ENCODE measurements around the gene PCNT. TPM values are rescaled to one million over a fixed set of nuclear protein-coding genes. Genes with fewer than 3 reads are reported as not detected.
A peak's percentile ranks its signal among the peaks of the same experiment; 100 is the strongest.

The PCNT gene
- 20.1 and 20.5 TPM in 2 replicates for total RNA-seq (2014; rRNA removed; shearing (Covaris generic))

GRCh38 chr21:46323710-46324389 lies at the start of gene PCNT, which contains the start of gene C21orf58:
TSS of gene PCNT (plus strand) at chr21:46324156. CDS start at chr21:46324229, 73 bp downstream.
TSS of gene C21orf58 (minus strand) at chr21:46323870. CDS start at chr21:46322738, 1,132 bp downstream.
- DNase-seq (ENCODE audit: low spot score) = peak; percentile 95

- DNase-seq (ENCODE audit: low spot score) = no peak
Observed at GRCh38 chr21:46274797-46275390, 49.1 kb upstream of the PCNT start.

GRCh38 chr21:46284077-46284644 lies 39.8 kb upstream of the PCNT start:
- DNase-seq (ENCODE audit: low spot score) = no peak

- DNase-seq (ENCODE audit: low spot score) = no peak
Observed at GRCh38 chr21:46284733-46285132, 39.2 kb upstream of the PCNT start.

- DNase-seq (ENCODE audit: low spot score) = no peak
Observed at GRCh38 chr21:46285206-46285661, 38.7 kb upstream of the PCNT start, which contains the start of gene MCM3AP. TSS of gene MCM3AP (minus strand) at chr21:46285611. CDS start at chr21:46285286, 325 bp downstream.

GRCh38 chr21:46285761-46286647 lies 38.0 kb upstream of the PCNT start, which contains the start of gene YBEY:
TSS of gene YBEY (plus strand) at chr21:46286342. CDS start at chr21:46286914, 572 bp downstream.
- peak; percentile 82 for DNase-seq (ENCODE audit: low spot score)

- no peak for DNase-seq (ENCODE audit: low spot score)
Observed at GRCh38 chr21:46286648-46287002, 37.3 kb upstream of the PCNT start.

GRCh38 chr21:46287541-46287940 lies 36.4 kb upstream of the PCNT start:
- no peak for DNase-seq (ENCODE audit: low spot score)

GRCh38 chr21:46289655-46290179 lies 34.2 kb upstream of the PCNT start:
- DNase-seq (ENCODE audit: low spot score) = no peak

- no peak for DNase-seq (ENCODE audit: low spot score)
Observed at GRCh38 chr21:46291561-46291960, 32.4 kb upstream of the PCNT start.

- DNase-seq (ENCODE audit: low spot score) = peak; percentile 86
Observed at GRCh38 chr21:46294647-46295176, 29.2 kb upstream of the PCNT start.

GRCh38 chr21:46295177-46295770 lies 28.7 kb upstream of the PCNT start:
- DNase-seq (ENCODE audit: low spot score) = peak; percentile 85

- DNase-seq (ENCODE audit: low spot score) = no peak
Observed at GRCh38 chr21:46295996-46296752, 27.8 kb upstream of the PCNT start.

GRCh38 chr21:46297338-46298271 lies 26.4 kb upstream of the PCNT start:
- DNase-seq (ENCODE audit: low spot score) = no peak

- no peak for DNase-seq (ENCODE audit: low spot score)
Observed at GRCh38 chr21:46299167-46299566, 24.8 kb upstream of the PCNT start.

GRCh38 chr21:46301759-46302158 lies 22.2 kb upstream of the PCNT start:
- no peak for DNase-seq (ENCODE audit: low spot score)

- no peak for DNase-seq (ENCODE audit: low spot score)
Observed at GRCh38 chr21:46304437-46304836, 19.5 kb upstream of the PCNT start.

GRCh38 chr21:46304955-46305354 lies 19.0 kb upstream of the PCNT start:
- DNase-seq (ENCODE audit: low spot score) = no peak

- peak; percentile 85 for DNase-seq (ENCODE audit: low spot score)
Observed at GRCh38 chr21:46307625-46308024, 16.3 kb upstream of the PCNT start.

Data from A172 (cell line).